Skin of body (tissue), 2 donors: ENCODE data around the gene CBR3. TPM values are rescaled to one million over a fixed set of nuclear protein-coding genes. Genes with fewer than 3 reads are reported as not detected.
A peak's percentile ranks its signal among the peaks of the same experiment; 100 is the strongest.
"Not testable (repeated sequence)": the region's sequence is repeated elsewhere in the genome, so short reads cannot be mapped to it uniquely, and the experiment has no call there.

ENCODE experiments used
- DNase-seq: peaks from one replicate; lab custom pipeline; 2025; lab: John Stamatoyannopoulos, UW
- total RNA-seq: library from RNA; depleted of rRNA; stranded (reverse); fragments of >200 nt; gene quantifications from one replicate; pipeline ENCODE4 v1.2.3, GENCODE V29; 2014

Gene CBR3
- total RNA-seq, 1 donor from 2014 or later: 2.4 TPM

- no peak for DNase-seq
These were observed 17.6 kb upstream of the CBR3 start for GRCh38 chr21:36117286-36117741.

DNA sequence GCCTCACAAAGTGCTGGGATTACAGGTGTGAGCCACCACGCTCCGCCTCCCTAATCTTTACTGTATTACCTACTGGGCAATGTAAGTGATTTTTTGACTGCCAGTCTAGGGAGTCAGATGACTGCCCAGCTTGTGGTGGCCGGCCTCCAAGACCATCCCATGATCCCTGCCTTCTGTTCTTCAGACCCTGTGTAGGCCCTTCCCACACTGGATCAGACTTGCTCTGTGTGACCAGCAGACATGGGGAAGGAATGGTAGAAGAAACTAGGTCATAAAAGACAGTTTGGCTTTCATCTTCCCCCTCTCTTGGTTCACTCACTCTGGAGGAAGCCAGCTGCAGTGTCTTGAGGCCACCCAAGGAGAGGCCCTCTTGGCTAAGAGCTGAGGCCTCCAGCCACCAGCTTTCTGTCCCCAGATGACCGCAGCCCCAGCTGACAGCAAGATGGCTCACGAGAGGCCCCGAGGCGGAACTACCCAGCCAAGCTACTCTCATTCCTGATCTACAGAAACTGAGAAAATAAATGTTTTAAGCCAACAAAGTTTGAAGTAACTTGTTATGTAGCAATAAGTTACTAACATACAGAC is 14.5 kb upstream of the CBR3 start:
- no peak for DNase-seq

DNA sequence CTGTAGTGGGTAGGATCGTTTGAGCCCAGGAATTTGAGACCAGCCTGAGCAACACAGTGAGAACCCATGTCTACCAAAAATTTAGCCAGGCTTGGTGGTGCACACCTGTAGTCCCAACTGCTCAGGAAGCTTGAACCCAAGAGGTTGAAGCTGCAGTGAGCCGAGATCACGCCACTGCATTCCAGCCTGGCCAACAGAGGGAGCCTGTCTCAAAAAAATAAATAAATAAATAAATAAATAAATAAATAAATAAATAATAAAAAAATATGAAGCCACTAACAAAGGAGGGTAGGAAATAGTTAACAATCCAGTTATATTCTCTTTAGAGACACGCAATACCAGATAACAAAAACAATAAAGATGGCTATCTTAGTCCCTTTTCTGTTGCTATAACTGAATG is 11.9 kb upstream of the CBR3 start:
- no peak for DNase-seq

DNA sequence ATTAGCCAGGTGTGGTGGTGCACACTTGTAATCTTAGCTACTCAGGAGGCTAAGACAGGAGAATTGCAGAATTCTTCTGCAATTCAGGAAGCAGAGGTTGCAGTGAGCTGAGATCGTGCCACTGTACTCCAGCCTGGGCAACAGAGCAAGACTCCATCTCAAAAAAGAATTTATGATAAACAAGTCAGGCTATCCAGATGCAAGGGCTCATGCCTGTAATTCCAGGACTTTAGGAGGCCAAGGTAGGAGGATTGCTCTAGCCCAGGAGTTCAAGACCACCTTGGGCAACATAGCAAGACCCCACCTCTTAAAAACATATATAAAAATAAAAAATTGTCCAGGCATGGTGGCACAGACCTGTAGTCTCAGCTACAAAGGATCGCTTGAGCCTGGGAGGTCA is 10.5 kb upstream of the CBR3 start:
- DNase-seq: no peak

GRCh38 chr21:36125512-36126207 is 9.2 kb upstream of the CBR3 start:
- no peak for DNase-seq

GRCh38 chr21:36126208-36126565 is 8.7 kb upstream of the CBR3 start:
- no peak for DNase-seq

GRCh38 chr21:36126621-36127110 is 8.2 kb upstream of the CBR3 start:
- DNase-seq: no peak

- no peak for DNase-seq
These were observed 7.5 kb upstream of the CBR3 start for GRCh38 chr21:36127250-36127904.

- DNase-seq: no peak
These were observed 6.9 kb upstream of the CBR3 start for GRCh38 chr21:36127977-36128376.

GRCh38 chr21:36129219-36129618 is 5.7 kb upstream of the CBR3 start:
- no peak for DNase-seq

DNA sequence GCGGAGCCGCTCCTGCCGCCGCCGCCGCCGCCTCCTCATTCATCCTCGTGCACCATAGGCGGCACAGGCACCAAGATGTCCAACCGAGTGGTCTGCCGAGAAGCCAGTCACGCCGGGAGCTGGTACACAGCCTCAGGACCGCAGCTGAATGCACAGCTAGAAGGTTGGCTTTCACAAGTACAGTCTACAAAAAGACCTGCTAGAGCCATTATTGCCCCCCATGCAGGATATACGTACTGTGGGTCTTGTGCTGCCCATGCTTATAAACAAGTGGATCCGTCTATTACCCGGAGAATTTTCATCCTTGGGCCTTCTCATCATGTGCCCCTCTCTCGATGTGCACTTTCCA is 4.5 kb upstream of the CBR3 start:
- not testable (repeated sequence) for DNase-seq

DNA sequence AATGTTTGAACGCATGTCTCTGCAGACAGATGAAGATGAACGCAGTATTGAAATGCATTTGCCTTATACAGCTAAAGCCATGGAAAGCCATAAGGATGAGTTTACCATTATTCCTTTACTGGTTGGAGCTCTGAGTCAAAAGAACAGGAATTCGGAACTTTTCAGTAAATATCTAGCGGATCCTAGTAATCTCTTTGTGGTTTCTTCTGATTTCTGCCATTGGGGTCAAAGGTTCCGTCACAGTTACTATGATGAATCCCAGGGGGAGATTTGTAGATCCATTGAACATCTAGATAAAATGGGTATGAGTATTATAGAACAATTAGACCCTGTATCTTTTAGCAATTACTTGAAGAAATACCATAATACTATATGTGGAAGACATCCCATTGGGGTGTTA is 4.0 kb upstream of the CBR3 start:
- DNase-seq: not testable (repeated sequence)

- DNase-seq: no peak
These were observed 2.2 kb upstream of the CBR3 start for GRCh38 chr21:36132696-36133095.

DNA sequence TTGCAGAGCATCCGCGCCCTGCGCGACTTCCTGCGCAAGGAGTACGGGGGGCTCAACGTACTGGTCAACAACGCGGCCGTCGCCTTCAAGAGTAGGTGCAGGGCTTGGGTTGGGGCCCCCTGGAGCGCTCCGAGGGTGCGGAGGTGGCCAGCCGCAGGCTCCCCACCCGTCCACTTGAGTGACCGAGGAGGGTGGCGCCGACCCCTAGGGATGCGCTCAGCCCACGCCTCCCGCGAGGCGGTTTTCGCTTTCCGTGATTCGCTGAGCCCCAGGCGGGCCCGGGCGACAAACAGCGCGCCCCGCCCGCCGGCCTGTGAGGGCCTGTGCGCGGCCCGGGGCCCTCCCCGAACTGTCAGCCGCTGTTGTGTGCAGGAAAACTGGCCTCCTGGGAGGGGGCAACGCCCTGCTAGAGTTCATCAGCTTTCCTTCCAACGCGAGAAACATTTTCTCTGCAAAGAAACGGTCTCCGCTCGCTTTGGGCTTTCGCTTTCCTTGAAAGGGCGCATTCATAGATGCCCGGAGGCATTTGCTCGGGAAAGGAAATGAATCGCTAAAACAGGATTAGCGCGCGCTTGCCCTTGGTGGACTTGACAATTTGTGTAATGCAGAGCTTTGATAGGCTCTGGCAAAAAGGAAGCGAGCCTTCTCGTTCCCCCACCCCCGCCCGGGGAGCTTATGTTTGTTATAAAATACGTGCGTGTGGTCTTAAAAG is 668 bp downstream of the CBR3 start:
- DNase-seq: peak; percentile 64

DNA sequence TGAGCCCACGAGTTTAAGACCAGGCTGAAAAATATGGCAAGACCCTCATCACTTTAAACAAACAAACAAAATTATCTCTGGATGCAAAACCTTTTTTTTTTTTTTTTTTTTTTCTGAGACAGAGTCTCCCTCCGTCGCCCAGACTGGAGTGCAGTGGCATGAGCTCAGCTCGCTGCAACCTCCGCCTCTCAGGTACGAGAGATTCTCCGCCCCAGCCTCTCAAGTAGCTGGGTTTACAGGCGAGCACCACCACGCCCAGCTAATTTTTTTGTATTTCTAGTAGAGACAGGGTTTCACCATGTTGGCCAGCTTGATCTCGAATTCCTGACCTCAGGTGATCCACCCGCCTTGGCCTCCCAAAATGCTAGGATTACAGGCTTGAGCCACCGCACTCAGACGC is 4.9 kb downstream of the CBR3 start:
- not testable (repeated sequence) for DNase-seq

DNA sequence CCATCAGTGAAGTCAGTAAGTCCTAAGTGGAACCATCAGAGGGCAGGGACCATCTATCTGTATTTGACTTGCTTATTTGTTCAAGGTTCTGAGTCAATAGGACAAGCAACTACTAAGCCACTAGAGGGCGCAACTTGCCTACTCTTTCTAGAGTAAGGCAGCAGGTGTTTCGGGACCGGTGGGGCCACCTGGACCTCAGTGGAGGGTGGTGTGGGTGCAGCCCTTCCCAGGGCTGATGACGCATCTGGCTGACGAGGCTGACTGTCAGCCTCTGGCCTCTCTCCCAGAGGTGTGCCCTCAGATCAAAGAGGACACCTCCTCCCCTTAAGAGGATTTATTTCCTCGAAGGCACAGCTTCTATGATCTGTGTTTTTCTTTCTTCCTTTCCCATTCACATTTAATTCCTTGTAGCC is 6.6 kb downstream of the CBR3 start:
- peak; percentile 76 for DNase-seq

DNA sequence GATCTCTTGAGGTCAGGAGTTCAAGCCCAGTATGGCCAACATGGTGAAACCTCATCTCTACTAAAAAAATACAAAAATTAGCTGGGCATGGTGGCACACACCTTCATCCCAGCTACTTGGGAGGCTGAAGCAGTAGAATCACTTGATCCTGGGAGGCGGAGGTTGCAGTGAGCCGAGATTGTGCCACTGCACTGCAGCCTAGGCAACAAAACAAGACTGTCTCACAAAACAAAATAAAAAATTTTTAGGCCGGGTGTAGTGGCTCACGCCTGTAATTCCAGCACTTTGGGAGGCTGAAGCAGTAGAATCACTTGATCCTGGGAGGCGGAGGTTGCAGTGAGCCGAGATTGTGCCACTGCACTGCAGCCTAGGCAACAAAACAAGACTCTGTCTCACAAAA is 9.4 kb downstream of the CBR3 start:
- DNase-seq: not testable (repeated sequence)

- no peak for DNase-seq
These were observed 10.4 kb downstream of the CBR3 start for GRCh38 chr21:36145259-36145658.

GRCh38 chr21:36147911-36148310 is 13.0 kb downstream of the CBR3 start:
- no peak for DNase-seq

DNA sequence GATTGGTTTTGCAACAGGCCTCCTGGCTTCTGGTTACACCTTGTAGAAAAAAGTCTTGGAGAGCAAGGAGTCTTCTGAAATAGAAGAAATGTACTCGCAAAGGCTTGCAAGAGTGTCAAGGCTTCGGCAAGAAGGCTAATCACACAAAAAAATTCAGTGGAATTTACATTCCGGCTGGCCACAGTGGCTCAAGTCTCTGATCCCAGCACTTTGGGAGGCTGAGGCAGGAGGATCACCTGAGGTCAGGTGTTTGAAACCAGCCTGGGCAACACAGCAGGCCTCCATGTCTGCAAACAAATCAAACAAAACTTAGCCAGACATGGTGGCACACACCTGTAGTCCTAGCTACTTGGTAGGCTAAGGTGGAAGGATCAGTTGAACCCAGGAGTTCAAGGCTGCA is 14.0 kb downstream of the CBR3 start:
- DNase-seq: no peak

GRCh38 chr21:36149788-36150711 is 15.2 kb downstream of the CBR3 start:
- no peak for DNase-seq
